ENCODE data around the gene ERVFRD-1. TPM values are rescaled to one million over a fixed set of nuclear protein-coding genes. Genes with fewer than 3 reads are reported as not detected.

The ERVFRD-1 gene
- total and polyA plus RNA-seq, 4 donors: 0.06 to 0.26 (median 0.13) TPM

DNA sequence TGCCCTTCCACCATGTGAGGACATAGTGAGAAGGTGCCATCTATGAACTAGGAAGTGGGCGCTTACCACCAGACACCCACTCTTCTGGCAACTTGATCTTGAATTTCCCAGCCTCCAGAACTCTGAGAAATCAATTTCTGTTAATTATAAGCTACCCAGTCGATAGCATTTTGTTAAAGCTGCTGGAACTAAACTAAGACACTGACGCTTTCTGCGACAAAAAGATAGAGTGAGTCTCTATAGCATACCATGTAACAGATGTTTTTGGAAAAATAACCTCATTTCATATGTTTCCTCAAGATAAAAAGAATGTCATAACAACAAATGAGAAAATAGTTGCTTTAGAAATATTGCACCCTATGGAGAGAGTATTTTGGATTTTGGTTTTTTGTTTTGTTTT is 33.3 kb downstream of the ERVFRD-1 start:
- ATAC-seq (ENCODE audit: insufficient read depth, low FRiP score): no peak
- Histone ChIP-seq H3K36me3 (ENCODE audit: control insufficient read depth in 4 of 4, insufficient read depth in 4 of 4, low read length in 4 of 4) (no peaks in the 10 kb centered on the region), H3K27ac (ENCODE audit: low read depth in 1 of 2, low read length in 1 of 2) (no peak overlapping the region), H3K9me3 (ENCODE audit: control insufficient read depth in 4 of 4, insufficient read depth in 3 of 4, low read length in 3 of 4) (no peaks in the 10 kb centered on the region), H3K4me3 (no peak overlapping the region), H3K9ac (ENCODE audit: insufficient read depth in 1 of 2, low read length in 2 of 2) (no peak overlapping the region), H3K4me1 (ENCODE audit: control insufficient read depth in 5 of 5, insufficient read depth in 5 of 5, low read length in 5 of 5) (no peaks in the 10 kb centered on the region), H3K27me3 (ENCODE audit: control insufficient read depth in 3 of 3, insufficient read depth in 3 of 3, low read length in 2 of 3) (no peaks in the 10 kb centered on the region)
- 90 to 95% methylated on average over 4 of the region's 4 CpGs for WGBS, 2 donors
- no peak for DNase-seq
- TF ChIP-seq, protein P1, sequence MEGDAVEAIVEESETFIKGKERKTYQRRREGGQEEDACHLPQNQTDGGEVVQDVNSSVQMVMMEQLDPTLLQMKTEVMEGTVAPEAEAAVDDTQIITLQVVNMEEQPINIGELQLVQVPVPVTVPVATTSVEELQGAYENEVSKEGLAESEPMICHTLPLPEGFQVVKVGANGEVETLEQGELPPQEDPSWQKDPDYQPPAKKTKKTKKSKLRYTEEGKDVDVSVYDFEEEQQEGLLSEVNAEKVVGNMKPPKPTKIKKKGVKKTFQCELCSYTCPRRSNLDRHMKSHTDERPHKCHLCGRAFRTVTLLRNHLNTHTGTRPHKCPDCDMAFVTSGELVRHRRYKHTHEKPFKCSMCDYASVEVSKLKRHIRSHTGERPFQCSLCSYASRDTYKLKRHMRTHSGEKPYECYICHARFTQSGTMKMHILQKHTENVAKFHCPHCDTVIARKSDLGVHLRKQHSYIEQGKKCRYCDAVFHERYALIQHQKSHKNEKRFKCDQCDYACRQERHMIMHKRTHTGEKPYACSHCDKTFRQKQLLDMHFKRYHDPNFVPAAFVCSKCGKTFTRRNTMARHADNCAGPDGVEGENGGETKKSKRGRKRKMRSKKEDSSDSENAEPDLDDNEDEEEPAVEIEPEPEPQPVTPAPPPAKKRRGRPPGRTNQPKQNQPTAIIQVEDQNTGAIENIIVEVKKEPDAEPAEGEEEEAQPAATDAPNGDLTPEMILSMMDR (IDR thresholded peaks at IDR 0.05; ENCODE audit: control extremely low read depth, extremely low read depth): no peak

DNA sequence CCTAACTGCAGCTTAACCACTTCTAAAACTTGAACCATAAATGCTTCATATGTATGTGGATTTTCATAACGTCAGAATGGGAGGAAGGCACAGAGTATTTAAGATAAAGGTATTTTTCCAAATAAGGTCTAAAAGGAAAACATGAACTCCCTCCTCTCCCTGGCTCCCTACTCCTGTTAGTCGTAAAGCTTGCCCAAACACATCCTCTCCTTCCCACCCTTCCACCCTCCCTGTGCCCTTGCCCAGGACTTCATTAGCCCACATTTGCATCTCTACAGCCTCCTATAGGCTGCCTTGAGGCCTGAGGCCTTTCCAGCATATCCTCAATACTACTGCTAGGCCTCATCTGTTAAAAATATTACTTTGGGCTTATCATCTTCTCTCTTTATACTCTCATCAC is 35.0 kb downstream of the ERVFRD-1 start:
- Histone ChIP-seq H3K9ac (ENCODE audit: insufficient read depth in 1 of 2, low read length in 2 of 2) (no peak overlapping the region), H3K9me3 (ENCODE audit: control insufficient read depth in 4 of 4, insufficient read depth in 3 of 4, low read length in 3 of 4) (no peaks in the 10 kb centered on the region), H3K27me3 (ENCODE audit: control insufficient read depth in 3 of 3, insufficient read depth in 3 of 3, low read length in 2 of 3) (no peaks in the 10 kb centered on the region), H3K4me3 (no peak overlapping the region), H3K4me1 (ENCODE audit: control insufficient read depth in 5 of 5, insufficient read depth in 5 of 5, low read length in 5 of 5) (no peaks in the 10 kb centered on the region), H3K36me3 (ENCODE audit: control insufficient read depth in 4 of 4, insufficient read depth in 4 of 4, low read length in 4 of 4) (no peaks in the 10 kb centered on the region), H3K27ac (ENCODE audit: low read depth in 1 of 2, low read length in 1 of 2) (no peak overlapping the region)
- WGBS, 2 donors: 85 to 90% methylated on average over 2 of the region's 2 CpGs
- TF ChIP-seq, protein P1 (IDR thresholded peaks at IDR 0.05; ENCODE audit: control extremely low read depth, extremely low read depth): no peak
- DNase-seq (no peak), ATAC-seq (ENCODE audit: insufficient read depth, low FRiP score) (no peak)

DNA sequence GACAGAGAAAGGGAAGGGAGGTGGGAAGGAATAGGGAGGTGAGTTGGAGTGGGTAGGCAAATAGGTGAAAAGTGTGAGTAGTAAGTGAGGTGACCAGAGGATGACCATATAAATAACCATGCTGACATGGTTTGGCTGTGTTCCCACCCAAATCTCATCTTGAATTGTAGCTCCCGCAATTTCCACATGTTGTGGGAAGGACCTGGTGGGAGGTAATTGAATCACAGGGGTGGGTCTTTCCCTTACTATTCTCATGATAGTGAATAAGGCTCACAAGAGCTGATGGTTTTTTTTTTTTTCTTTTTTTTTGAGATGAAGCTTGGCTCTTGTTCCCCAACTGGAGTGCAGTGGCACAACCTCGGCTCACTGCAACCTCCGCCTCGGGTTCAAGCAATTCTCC is 39.4 kb downstream of the ERVFRD-1 start:
- no peak for DNase-seq
- no peak overlapping the region for H3K4me3 ChIP-seq
- H3K36me3 ChIP-seq (ENCODE audit: control insufficient read depth in 4 of 4, insufficient read depth in 4 of 4, low read length in 4 of 4): no peaks in the 10 kb centered on the region
- TF ChIP-seq, protein P1 (IDR thresholded peaks at IDR 0.05; ENCODE audit: control extremely low read depth, extremely low read depth): no peak
- no peak for ATAC-seq (ENCODE audit: insufficient read depth, low FRiP score)
- H3K9me3 ChIP-seq (ENCODE audit: control insufficient read depth in 4 of 4, insufficient read depth in 3 of 4, low read length in 3 of 4): no peaks in the 10 kb centered on the region
- no peak overlapping the region for H3K9ac ChIP-seq (ENCODE audit: insufficient read depth in 1 of 2, low read length in 2 of 2)
- no peaks in the 10 kb centered on the region for H3K4me1 ChIP-seq (ENCODE audit: control insufficient read depth in 5 of 5, insufficient read depth in 5 of 5, low read length in 5 of 5)
- H3K27me3 ChIP-seq (ENCODE audit: control insufficient read depth in 3 of 3, insufficient read depth in 3 of 3, low read length in 2 of 3): no peaks in the 10 kb centered on the region
- 82 to 96% methylated on average over 4 of the region's 4 CpGs for WGBS, 2 donors
- no peak overlapping the region for H3K27ac ChIP-seq (ENCODE audit: low read depth in 1 of 2, low read length in 1 of 2)

DNA sequence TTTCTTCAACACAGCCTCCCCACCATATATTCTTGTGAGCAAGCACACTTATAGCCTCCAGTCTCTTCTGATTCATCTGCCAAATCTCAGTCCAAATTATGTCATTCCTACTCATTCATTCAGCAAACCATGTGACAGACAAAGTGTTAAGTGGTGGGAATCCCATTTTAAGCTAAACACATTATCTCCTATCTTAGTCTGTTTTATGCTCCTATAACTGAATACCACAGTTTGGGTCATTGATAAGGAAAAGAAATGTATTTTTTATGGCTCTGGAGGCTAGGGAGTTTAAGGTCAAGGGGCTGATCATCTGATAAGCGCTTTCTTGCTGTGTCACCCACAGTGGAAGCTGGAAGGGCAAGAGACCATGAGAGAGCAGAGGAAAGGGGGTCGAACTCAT is 41.8 kb downstream of the ERVFRD-1 start:
- no peaks in the 10 kb centered on the region for H3K9me3 ChIP-seq (ENCODE audit: control insufficient read depth in 4 of 4, insufficient read depth in 3 of 4, low read length in 3 of 4)
- no peak overlapping the region for H3K27ac ChIP-seq (ENCODE audit: low read depth in 1 of 2, low read length in 1 of 2)
- DNase-seq: no peak
- H3K27me3 ChIP-seq (ENCODE audit: control insufficient read depth in 3 of 3, insufficient read depth in 3 of 3, low read length in 2 of 3): no peaks in the 10 kb centered on the region
- TF ChIP-seq, protein P1 (IDR thresholded peaks at IDR 0.05; ENCODE audit: control extremely low read depth, extremely low read depth): no peak
- no peak for ATAC-seq (ENCODE audit: insufficient read depth, low FRiP score)
- no peaks in the 10 kb centered on the region for H3K4me1 ChIP-seq (ENCODE audit: control insufficient read depth in 5 of 5, insufficient read depth in 5 of 5, low read length in 5 of 5)
- no peak overlapping the region for H3K9ac ChIP-seq (ENCODE audit: insufficient read depth in 1 of 2, low read length in 2 of 2)
- no peak overlapping the region for H3K4me3 ChIP-seq
- no peaks in the 10 kb centered on the region for H3K36me3 ChIP-seq (ENCODE audit: control insufficient read depth in 4 of 4, insufficient read depth in 4 of 4, low read length in 4 of 4)
- WGBS, 2 donors: 52 to 70% methylated on average over 2 of the region's 2 CpGs
